Spleen (tissue), 11 donors: Measurements from ENCODE around the gene NPB. TPM values are rescaled to one million over a fixed set of nuclear protein-coding genes. Genes with fewer than 3 reads are reported as not detected.

ENCODE experiments used
- DNase-seq: peaks from one replicate; pipeline ENCODE4 v3.0.0-alpha.2; 2020
- H3K27ac ChIP-seq, 8 donors: fragments of 200-600 bp; sonication (generic) in 7 of 8; 1 replicate in 4 of 8; 2 replicates in 4 of 8; pipeline versions ENCODE4 v1.5.0 to v1.8.0; 2016 to 2021; ENCODE audit warnings: inconsistent platforms in 4 of 8, mild to moderate bottlenecking in 4 of 8, moderate library complexity in 1 of 8
- H3K27me3 ChIP-seq, 7 donors: fragments of 200-600 bp; sonication (generic) in 6 of 7; replicated peaks in 1 of 7; 1 replicate in 4 of 7; 2 replicates in 3 of 7; pipeline versions ENCODE4 v1.5.0 to v1.8.0; 2016 to 2021; ENCODE audit warnings: inconsistent platforms in 3 of 7, mild to moderate bottlenecking in 1 of 7
- H3K36me3 ChIP-seq, 6 donors: fragments of 200-600 bp; sonication (generic) in 5 of 6; 1 replicate in 4 of 6; 2 replicates in 2 of 6; pipeline versions ENCODE4 v1.5.0 to v1.8.0; 2016 to 2021; ENCODE audit warnings: inconsistent platforms in 2 of 6
- H3K4me1 ChIP-seq, 6 donors: fragments of 200-600 bp; sonication (generic) in 5 of 6; 1 replicate in 3 of 6; 2 replicates in 3 of 6; pipeline versions ENCODE4 v1.5.0 to v1.8.0; 2016 to 2021; ENCODE audit warnings: inconsistent platforms in 3 of 6
- H3K4me3 ChIP-seq, 8 donors: fragments of 200-600 bp; sonication (generic) in 7 of 8; 1 replicate in 4 of 8; 2 replicates in 4 of 8; pipeline versions ENCODE4 v1.5.0 to v1.8.0; 2016 to 2021; ENCODE audit warnings: inconsistent platforms in 4 of 8, mild to moderate bottlenecking in 4 of 8, moderate library complexity in 2 of 8
- H3K9me3 ChIP-seq, 8 donors: fragments of 200-600 bp; sonication (generic) in 7 of 8; 1 replicate in 4 of 8; 2 replicates in 4 of 8; pipeline versions ENCODE4 v1.5.0 to v1.8.0; 2016 to 2021; ENCODE audit warnings: inconsistent platforms in 4 of 8
- CTCF ChIP-seq, 11 experiments: fragments of 200-600 bp in 7 of 11; fragments of 450-650 bp in 4 of 11; sonication (generic) in 4 of 11; IDR thresholded peaks in 8 of 11; conservative IDR thresholded peaks in 3 of 11; 1 replicate in 7 of 11; 2 replicates in 4 of 11; pipeline versions ENCODE4 v1.4.0 to v1.8.0; 2016 to 2021; ENCODE audit warnings: antibody characterized with exemption in 11 of 11, inconsistent platforms in 4 of 11, mild to moderate bottlenecking in 1 of 11
- POLR2A ChIP-seq, 3 donors: fragments of 450-650 bp; IDR thresholded peaks; one replicate each; pipeline ENCODE4 v1.5.1; 2017; ENCODE audit warnings: antibody characterized with exemption in 3 of 3, mild to moderate bottlenecking in 1 of 3
- POLR2AphosphoS5 ChIP-seq, 3 donors: sonication (generic); formaldehyde crosslinking; IDR thresholded peaks; one replicate each; pipeline ENCODE4 v1.5.1; 2017; ENCODE audit warnings: antibody characterized with exemption in 3 of 3
- WGBS, 5 donors: extraction: QIAGEN DNeasy Blood & Tissue Kit in 3 of 5; methylation state at CpG; one replicate each; pipeline versions ENCODE4 v1.1.5 to v1.1.7; 2013 to 2018; 5-methylcytosine and 5-hydroxymethylcytosine counted together
- intact Hi-C: fragments of 100-400 bp; cut with DNase I; formaldehyde crosslinking; loops from one replicate; pipeline ENCODE4 v1.15.0; 2023; ENCODE audit warnings: low total_unique reads
- polyA plus RNA-seq, 3 donors: library from polyadenylated mRNA; stranded (reverse); fragments of 200-250 nt; gene quantifications; one replicate each; pipeline ENCODE4 v1.2.1, GENCODE V29; 2013
- total RNA-seq, 7 donors: library from RNA; depleted of rRNA in 3 of 7; stranded (reverse); fragments of >200 nt in 3 of 7; fragmentation: NEBNext Ultra II Directional in 4 of 7; extraction: Animal tissue kit (Norgen Biotek cat#: 25700) in 4 of 7; gene quantifications; one replicate each; pipeline versions ENCODE4 v1.1.0 to v1.2.1, GENCODE V29; 2016 to 2021
- donor health status: healthy with polysubstance abuse.
- donor health status: DM: no; HTN: no; CAD: no; lungs with moderate emphysema.
- donor health status: DM: no; HTN: no; CAD: no.
- donor health status: Bipolar disorder and iron deficiency.
- donor health status: healthy.
- donor health status: DM: no; HTN: no; CAD: no.
- donor health status: DM: yes; HTN: yes; CAD: no.

The NPB gene
- total and polyA plus RNA-seq, 10 donors = 0.23 to 4.8 (median 1.5) TPM; not detected in 1

GRCh38 chr17:81950501-81950900 is 48.5 kb downstream of the NPB start:
- no peak for TF ChIP-seq CTCF (IDR thresholded peaks at IDR 0.05 in 8 of 11, conservative IDR thresholded peaks at IDR 0.05 in 3 of 11)
- no peak for TF ChIP-seq POLR2A (IDR thresholded peaks at IDR 0.05)
- no peak for TF ChIP-seq POLR2AphosphoS5 (IDR thresholded peaks at IDR 0.05)
- WGBS, 5 donors = 84 to 91% (median 88%) methylated on average over 15 of the region's 15 CpGs
- intact Hi-C loops = no loop called here

DNA sequence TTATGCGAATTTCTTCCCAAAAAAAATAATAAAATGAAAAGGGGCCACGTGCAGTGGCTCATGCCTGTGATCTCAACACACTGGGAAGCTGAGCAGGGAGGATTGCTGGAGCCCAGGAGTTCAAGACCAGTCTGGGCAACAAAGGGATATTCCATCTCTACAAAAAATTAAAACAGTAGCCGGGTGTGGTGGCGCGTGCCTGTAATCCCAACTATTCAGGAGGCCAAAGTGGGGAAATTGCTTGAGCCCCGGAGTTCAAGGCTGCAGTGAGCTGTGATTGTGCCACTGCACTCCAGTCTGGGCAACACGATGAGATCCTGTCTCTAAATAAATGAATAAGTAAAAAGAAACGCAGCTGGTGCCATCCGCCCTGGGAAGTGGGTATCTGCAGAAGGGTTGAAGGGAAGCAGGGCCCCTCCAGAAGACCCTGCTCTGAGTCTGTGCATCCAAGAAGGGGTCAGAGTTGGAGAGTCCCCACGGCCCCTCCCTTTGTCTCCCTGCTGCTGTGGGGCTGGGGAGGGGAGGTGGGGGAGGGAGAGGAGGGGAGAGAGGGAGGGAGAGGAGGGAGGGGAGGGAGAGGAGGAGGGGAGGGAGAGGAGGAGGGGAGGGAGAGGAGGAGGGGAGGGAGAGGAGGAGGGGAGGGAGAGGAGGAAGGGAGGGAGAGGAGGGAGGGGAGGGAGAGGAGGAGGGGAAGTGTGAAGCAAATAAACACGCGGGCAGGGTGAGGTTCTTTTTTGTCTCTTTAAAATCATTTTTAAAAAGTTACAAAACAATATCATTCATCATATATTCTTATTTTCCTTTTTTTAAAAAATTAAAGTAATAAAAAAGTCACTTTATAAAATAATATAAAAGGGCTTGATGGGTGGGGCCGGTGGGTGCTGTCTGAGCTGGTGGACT is 50.0 kb downstream of the NPB start:
- no peak for DNase-seq
- WGBS, 5 donors = 36 to 48% (median 45%) methylated on average over 13 of the region's 13 CpGs
- intact Hi-C loops = no loop called here
- Histone ChIP-seq H3K9me3 (no peaks in the 10 kb centered on the region), H3K27me3 (peaks cover 0 to 37% (median 8%) of the 10 kb centered on the region in 7 donors), H3K36me3 (no peaks in the 10 kb centered on the region), H3K4me3 (no peak overlapping the region), H3K27ac (no peak overlapping the region), H3K4me1 (no peaks in the 10 kb centered on the region)
- TF ChIP-seq POLR2AphosphoS5 (IDR thresholded peaks at IDR 0.05) (no peak), POLR2A (IDR thresholded peaks at IDR 0.05) (no peak), CTCF (IDR thresholded peaks at IDR 0.05 in 8 of 11, conservative IDR thresholded peaks at IDR 0.05 in 3 of 11) (no peak)

More at GRCh38 chr17:81950501-81950900, 48.5 kb downstream of the NPB start:
- Histone ChIP-seq H3K27me3 (peaks cover 0 to 27% (median 0%) of the 10 kb centered on the region in 7 donors), H3K9me3 (no peaks in the 10 kb centered on the region), H3K4me1 (no peaks in the 10 kb centered on the region), H3K27ac (no peak overlapping the region), H3K36me3 (no peaks in the 10 kb centered on the region), H3K4me3 (no peak overlapping the region)
- DNase-seq = no peak

Other genes starting within 250 kb of the NPB start
- gene PDE6G, start 245.7 kb upstream of the NPB start, total RNA-seq = 10 to 100 TPM in 6 of 7 donors, 1 to 10 TPM in 1; 6.7 to 26.8 (median 16.4) TPM
- gene PDE6G, start 245.7 kb upstream of the NPB start, polyA plus RNA-seq = 10 to 100 TPM; 17.8 to 27.0 (median 25.8) TPM
- 10 to 100 TPM; 29.4 to 53.8 (median 32.1) TPM for gene OXLD1, start 235.6 kb upstream of the NPB start, total RNA-seq
- gene OXLD1, start 235.6 kb upstream of the NPB start, polyA plus RNA-seq = 100 to 1,000 TPM; 102 to 110 (median 106) TPM
- 10 to 100 TPM; 10.7 to 24.2 (median 19.0) TPM for gene CCDC137, start 235.5 kb upstream of the NPB start, total RNA-seq
- gene CCDC137, start 235.5 kb upstream of the NPB start, polyA plus RNA-seq = 10 to 100 TPM; 20.7 to 40.1 (median 21.4) TPM
- gene ARL16, start 218.4 kb upstream of the NPB start, total RNA-seq = 10 to 100 TPM; 22.5 to 36.6 (median 29.1) TPM
- gene ARL16, start 218.4 kb upstream of the NPB start, polyA plus RNA-seq = 10 to 100 TPM; 56.0 to 93.5 (median 79.8) TPM
- gene HGS, start 218.2 kb upstream of the NPB start, total RNA-seq = 100 to 1,000 TPM in 4 of 7 donors, 10 to 100 TPM in 3; 62.3 to 134 (median 106) TPM
- gene HGS, start 218.2 kb upstream of the NPB start, polyA plus RNA-seq = 100 to 1,000 TPM in 2 of 3 donors, 10 to 100 TPM in 1; 61.3 to 133 (median 119) TPM
- gene MRPL12, start 198.9 kb upstream of the NPB start, total RNA-seq = 10 to 100 TPM; 36.2 to 68.5 (median 43.2) TPM
- gene MRPL12, start 198.9 kb upstream of the NPB start, polyA plus RNA-seq = 100 to 1,000 TPM in 2 of 3 donors, 10 to 100 TPM in 1; 71.7 to 160 (median 121) TPM
- gene SLC25A10, start 190.0 kb upstream of the NPB start, total RNA-seq = 1 to 10 TPM; 2.9 to 7.5 (median 3.7) TPM
- 1 to 10 TPM; 4.7 to 7.7 (median 6.9) TPM for gene SLC25A10, start 190.0 kb upstream of the NPB start, polyA plus RNA-seq
- under 1 TPM in 1 of 7 donors, not detected in 6; 0.37 TPM for gene GCGR, start 98.1 kb upstream of the NPB start, total RNA-seq
- under 1 TPM; 0.06 to 0.15 (median 0.13) TPM for gene GCGR, start 98.1 kb upstream of the NPB start, polyA plus RNA-seq
- gene MCRIP1, start 68.9 kb upstream of the NPB start, total RNA-seq = 10 to 100 TPM; 47.5 to 71.3 (median 52.6) TPM
- gene MCRIP1, start 68.9 kb upstream of the NPB start, polyA plus RNA-seq = 100 to 1,000 TPM in 2 of 3 donors, 10 to 100 TPM in 1; 75.9 to 182 (median 111) TPM
- not detected for gene PPP1R27, start 67.2 kb upstream of the NPB start, total RNA-seq
- gene PPP1R27, start 67.2 kb upstream of the NPB start, polyA plus RNA-seq = under 1 TPM in 2 of 3 donors, not detected in 1; 0.09 to 0.39 TPM
- 1,000 to 10,000 TPM in 3 of 7 donors, 100 to 1,000 TPM in 4; 561 to 1,208 (median 823) TPM for gene P4HB, start 41.7 kb upstream of the NPB start, total RNA-seq
- gene P4HB, start 41.7 kb upstream of the NPB start, polyA plus RNA-seq = 100 to 1,000 TPM; 161 to 366 (median 188) TPM
- gene ARHGDIA, start 30.9 kb upstream of the NPB start, total RNA-seq = 100 to 1,000 TPM; 155 to 392 (median 293) TPM
- 100 to 1,000 TPM; 131 to 261 (median 137) TPM for gene ARHGDIA, start 30.9 kb upstream of the NPB start, polyA plus RNA-seq
- 10 to 100 TPM; 31.5 to 70.0 (median 50.7) TPM for gene ALYREF, start 10.7 kb upstream of the NPB start, total RNA-seq
- gene ALYREF, start 10.7 kb upstream of the NPB start, polyA plus RNA-seq = 10 to 100 TPM; 23.6 to 56.6 (median 45.7) TPM
- 10 to 100 TPM; 52.9 to 99.4 (median 54.9) TPM for gene ANAPC11, start 10.5 kb upstream of the NPB start, total RNA-seq
- 100 to 1,000 TPM; 113 to 184 (median 179) TPM for gene ANAPC11, start 10.5 kb upstream of the NPB start, polyA plus RNA-seq
- 10 to 100 TPM; 12.5 to 25.5 (median 14.6) TPM for gene PCYT2, start 9.2 kb downstream of the NPB start, total RNA-seq
- gene PCYT2, start 9.2 kb downstream of the NPB start, polyA plus RNA-seq = 10 to 100 TPM; 16.1 to 22.7 (median 19.4) TPM
- gene SIRT7, start 15.9 kb downstream of the NPB start, total RNA-seq = 10 to 100 TPM; 34.5 to 53.1 (median 37.5) TPM
- 10 to 100 TPM; 28.5 to 54.5 (median 54.2) TPM for gene SIRT7, start 15.9 kb downstream of the NPB start, polyA plus RNA-seq
- gene MAFG, start 25.5 kb downstream of the NPB start, total RNA-seq = 10 to 100 TPM; 22.3 to 41.4 (median 24.2) TPM
- gene MAFG, start 25.5 kb downstream of the NPB start, polyA plus RNA-seq = 10 to 100 TPM in 1 of 3 donors, 1 to 10 TPM in 2; 3.2 to 14.2 (median 3.7) TPM
- 10 to 100 TPM in 1 of 7 donors, 1 to 10 TPM in 6; 3.4 to 10.8 (median 5.5) TPM for gene PYCR1, start 35.1 kb downstream of the NPB start, total RNA-seq
- gene PYCR1, start 35.1 kb downstream of the NPB start, polyA plus RNA-seq = 1 to 10 TPM; 1.7 to 6.4 (median 5.0) TPM
- not detected for gene MYADML2, start 45.0 kb downstream of the NPB start, total RNA-seq
- gene MYADML2, start 45.0 kb downstream of the NPB start, polyA plus RNA-seq = not detected
- gene NOTUM, start 58.9 kb downstream of the NPB start, total RNA-seq = under 1 TPM in 2 of 7 donors, not detected in 5; 0.28 to 0.85 TPM
- under 1 TPM; 0.03 to 0.11 (median 0.06) TPM for gene NOTUM, start 58.9 kb downstream of the NPB start, polyA plus RNA-seq
- gene ASPSCR1, start 75.4 kb downstream of the NPB start, total RNA-seq = 10 to 100 TPM; 20.2 to 44.5 (median 26.0) TPM
- gene ASPSCR1, start 75.4 kb downstream of the NPB start, polyA plus RNA-seq = 10 to 100 TPM; 33.7 to 58.8 (median 55.5) TPM
- 10 to 100 TPM; 25.4 to 36.0 (median 29.8) TPM for gene CENPX, start 120.6 kb downstream of the NPB start, total RNA-seq
- 10 to 100 TPM; 69.4 to 91.8 (median 79.0) TPM for gene CENPX, start 120.6 kb downstream of the NPB start, polyA plus RNA-seq
- 10 to 100 TPM in 6 of 7 donors, 1 to 10 TPM in 1; 7.5 to 13.7 (median 11.5) TPM for gene LRRC45, start 121.1 kb downstream of the NPB start, total RNA-seq
- 10 to 100 TPM; 13.6 to 23.4 (median 20.0) TPM for gene LRRC45, start 121.1 kb downstream of the NPB start, polyA plus RNA-seq
- 1 to 10 TPM in 2 of 7 donors, under 1 TPM in 3, not detected in 2; 0.60 to 1.4 (median 0.66) TPM for gene RAC3, start 129.4 kb downstream of the NPB start, total RNA-seq
- 1 to 10 TPM; 1.0 to 3.4 (median 2.0) TPM for gene RAC3, start 129.4 kb downstream of the NPB start, polyA plus RNA-seq
- 10 to 100 TPM; 44.2 to 82.5 (median 54.9) TPM for gene DCXR, start 135.5 kb downstream of the NPB start, total RNA-seq
- gene DCXR, start 135.5 kb downstream of the NPB start, polyA plus RNA-seq = 10 to 100 TPM; 74.8 to 88.0 (median 87.6) TPM
- 10 to 100 TPM; 21.4 to 36.3 (median 26.0) TPM for gene RFNG, start 149.6 kb downstream of the NPB start, total RNA-seq
- gene RFNG, start 149.6 kb downstream of the NPB start, polyA plus RNA-seq = 10 to 100 TPM; 24.5 to 42.3 (median 41.5) TPM
- gene GPS1, start 149.7 kb downstream of the NPB start, total RNA-seq = 10 to 100 TPM; 61.5 to 77.2 (median 66.5) TPM
- gene GPS1, start 149.7 kb downstream of the NPB start, polyA plus RNA-seq = 100 to 1,000 TPM in 1 of 3 donors, 10 to 100 TPM in 2; 69.5 to 109 (median 95.4) TPM
- 100 to 1,000 TPM in 3 of 7 donors, 10 to 100 TPM in 4; 76.4 to 114 (median 87.9) TPM for gene DUS1L, start 163.6 kb downstream of the NPB start, total RNA-seq
- 100 to 1,000 TPM; 130 to 174 (median 173) TPM for gene DUS1L, start 163.6 kb downstream of the NPB start, polyA plus RNA-seq
- 10 to 100 TPM; 20.6 to 45.2 (median 22.3) TPM for gene FASN, start 196.0 kb downstream of the NPB start, total RNA-seq
- 10 to 100 TPM in 1 of 3 donors, 1 to 10 TPM in 2; 9.3 to 14.7 (median 9.3) TPM for gene FASN, start 196.0 kb downstream of the NPB start, polyA plus RNA-seq